CD4-positive, alpha-beta T cell (primary cell): Measurements from ENCODE around the gene ZNF22. TPM values are rescaled to one million over a fixed set of nuclear protein-coding genes. Genes with fewer than 3 reads are reported as not detected.

ENCODE experiments used
- ATAC-seq: fragments of 200-7000 bp; cut with Tn5 transposase; one replicate; pipeline ENCODE4 v1.10.0; 2022; ENCODE audit warnings: mild to moderate bottlenecking; ENCODE audit not compliant: poor library complexity
- CTCF ChIA-PET: fragments of 350-600 bp; sonication (Branson Sonifier 250); formaldehyde crosslinking; loops from one replicate; lab custom pipeline; 2021; ENCODE audit warnings: antibody characterized with exemption, inconsistent platforms; lab: Charles Lee
- POLR2A ChIA-PET: fragments of 350-600 bp; sonication (Branson Sonifier 250); formaldehyde crosslinking; loops from one replicate; lab custom pipeline; 2021; ENCODE audit warnings: antibody characterized with exemption, inconsistent platforms; lab: Charles Lee
- DNase-seq, 14 experiments: peaks; one replicate each; pipeline ENCODE4 v3.0.0-alpha.2; 2013 to 2020; ENCODE audit warnings: mixed read lengths in 2 of 14
- H3K27ac ChIP-seq, 2 donors: one replicate each; pipeline versions ENCODE4 v1.5.1 to v1.7.0; 2013; ENCODE audit warnings: low read length in 2 of 2, low read depth in 1 of 2, mild to moderate bottlenecking in 1 of 2
- H3K27me3 ChIP-seq, 2 experiments: 1 replicate in 1 of 2; 2 replicates in 1 of 2; pipeline versions ENCODE4 v1.6.1 to v1.7.0; 2013; ENCODE audit warnings: low read length in 2 of 2, control low read depth in 1 of 2, mild to moderate bottlenecking in 1 of 2, moderate library complexity in 1 of 2; ENCODE audit not compliant: insufficient read depth in 2 of 2, control insufficient read depth in 1 of 2
- H3K36me3 ChIP-seq: one replicate; pipeline ENCODE4 v1.6.1; 2013; ENCODE audit warnings: low read length, control low read depth; ENCODE audit not compliant: insufficient read depth
- H3K4me1 ChIP-seq: one replicate; pipeline ENCODE4 v1.6.1; 2013; ENCODE audit warnings: low read length, control low read depth; ENCODE audit not compliant: insufficient read depth
- H3K4me3 ChIP-seq: one replicate; pipeline ENCODE4 v1.5.1; 2013; ENCODE audit warnings: mild to moderate bottlenecking, low read length, moderate library complexity
- H3K9me3 ChIP-seq, 2 experiments: 1 replicate in 1 of 2; 2 replicates in 1 of 2; pipeline versions ENCODE4 v1.6.1 to v1.7.0; 2013; ENCODE audit warnings: low read length in 2 of 2, mild to moderate bottlenecking in 2 of 2, control low read depth in 1 of 2, moderate library complexity in 1 of 2; ENCODE audit not compliant: control insufficient read depth in 1 of 2, insufficient read depth in 1 of 2
- H3K27ac Mint-ChIP-seq: one replicate; pipeline ENCODE4 v1.8.0; 2020; ENCODE audit warnings: mixed read lengths
- H3K27me3 Mint-ChIP-seq: one replicate; pipeline ENCODE4 v1.8.0; 2021; ENCODE audit warnings: mixed read lengths
- H3K36me3 Mint-ChIP-seq: one replicate; pipeline ENCODE4 v1.8.0; 2021; ENCODE audit warnings: low read depth, mixed read lengths
- H3K4me1 Mint-ChIP-seq: one replicate; pipeline ENCODE4 v1.8.0; 2021; ENCODE audit warnings: low read depth, mixed read lengths
- H3K4me3 Mint-ChIP-seq: one replicate; pipeline ENCODE4 v1.8.0; 2020; ENCODE audit warnings: mild to moderate bottlenecking, mixed read lengths
- H3K9me3 Mint-ChIP-seq: one replicate; pipeline ENCODE4 v1.8.0; 2020; ENCODE audit warnings: mixed read lengths
- CTCF ChIP-seq: fragments of 200-600 bp; IDR thresholded peaks from one replicate; pipeline ENCODE4 v1.8.0; 2022; ENCODE audit warnings: antibody characterized with exemption, mild to moderate bottlenecking
- intact Hi-C, 2 experiments: fragments of 100-400 bp; cut with DNase I in 1 of 2; cut with micrococcal nuclease in 1 of 2; formaldehyde crosslinking; loops; one replicate each; pipeline versions ENCODE4 v1.15.1 to v1.9.0; 2023 to 2025; cut with DNase I, micrococcal nuclease
- total RNA-seq, 174 experiments: library from RNA in 2 of 174; stranded (reverse) in 2 of 174; gene quantifications; one replicate each; pipeline ENCODE4 v1.2.3 and lab custom pipeline; 2021 to 2026

ZNF22 gene
- total RNA-seq, 2 experiments from 2014 or later: 14.1 to 15.3 TPM

DNA sequence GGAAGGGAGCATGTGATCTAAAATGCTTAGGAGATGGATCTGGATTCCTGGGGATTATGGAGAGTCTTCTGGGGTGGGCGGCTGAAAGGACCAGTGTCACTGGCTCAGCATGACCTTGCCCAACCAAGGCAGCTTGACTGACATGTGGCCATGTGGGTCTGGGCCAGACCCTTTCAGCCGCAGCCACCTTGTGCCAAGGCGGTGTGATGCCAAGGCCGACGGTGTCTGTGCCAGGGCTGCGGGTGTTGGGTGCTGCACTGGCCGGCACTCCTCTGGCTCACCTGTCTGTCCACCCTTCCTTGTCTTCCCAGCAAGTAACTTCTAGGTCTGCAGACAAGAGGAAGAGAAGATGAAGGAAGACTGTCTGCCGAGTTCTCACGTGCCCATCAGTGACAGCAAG lies 30.9 kb upstream of the ZNF22 start:
- no peak overlapping the region for H3K27ac ChIP-seq
- H3K9me3 Mint-ChIP-seq: no peaks in the 10 kb centered on the region
- intact Hi-C loops: loop anchor here (5.0 kb wide), 2 partner anchors 93 to 108 kb away; no protein-coding TSS in a partner anchor
- no peaks in the 10 kb centered on the region for H3K27me3 ChIP-seq
- no peaks in the 10 kb centered on the region for H3K9me3 ChIP-seq
- no peaks in the 10 kb centered on the region for H3K36me3 Mint-ChIP-seq
- H3K27me3 Mint-ChIP-seq: no peaks in the 10 kb centered on the region
- ATAC-seq: no peak
- no peak overlapping the region for H3K27ac Mint-ChIP-seq
- CTCF ChIA-PET: no interaction called here
- no peak overlapping the region for H3K4me3 Mint-ChIP-seq
- no peak for TF ChIP-seq CTCF
- peaks cover 47% of the 10 kb centered on the region for H3K4me1 ChIP-seq
- peaks cover 27% of the 10 kb centered on the region for H3K4me1 Mint-ChIP-seq
- no peak overlapping the region for H3K4me3 ChIP-seq
- no peaks in the 10 kb centered on the region for H3K36me3 ChIP-seq
- no peak for DNase-seq
- POLR2A ChIA-PET: interaction anchor here (1.2 kb wide), 1 partner anchor 37 kb away, joined by 4 read pairs; no protein-coding TSS in a partner anchor

DNA sequence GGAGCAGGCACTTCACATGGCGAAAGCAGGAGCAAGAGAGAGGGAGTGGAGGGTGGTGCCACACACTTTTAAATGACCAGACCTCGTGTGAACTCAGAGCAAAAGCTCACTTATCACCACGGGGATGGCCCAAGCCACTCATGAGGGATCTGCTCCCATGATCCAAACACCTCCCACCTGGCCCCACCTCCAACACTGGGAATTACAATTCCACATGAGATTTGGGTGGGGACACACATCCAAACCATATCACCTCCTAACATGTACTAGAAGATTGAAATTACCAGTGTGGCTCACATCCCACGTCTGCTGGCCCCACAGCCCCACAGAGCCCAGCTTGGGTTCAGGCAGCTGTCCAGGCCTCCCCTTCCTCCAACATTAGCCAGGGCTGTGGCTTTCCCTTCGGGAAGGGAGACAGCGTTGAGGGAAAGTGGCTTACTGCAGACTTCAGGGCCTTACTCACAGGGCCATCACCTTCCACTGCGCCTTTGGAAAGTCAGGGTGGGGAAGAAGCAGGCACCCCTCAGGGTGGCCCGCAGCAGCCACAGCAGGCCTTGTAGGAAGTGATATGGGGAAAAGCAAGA lies 29.8 kb upstream of the ZNF22 start:
- intact Hi-C loops: loop anchor here (5.0 kb wide), 2 partner anchors 94 to 109 kb away; no protein-coding TSS in a partner anchor
- Histone ChIP-seq H3K36me3 (no peaks in the 10 kb centered on the region), H3K27ac (no peak overlapping the region), H3K4me1 (peaks cover 51% of the 10 kb centered on the region), H3K4me3 (no peak overlapping the region), H3K27me3 (no peaks in the 10 kb centered on the region), H3K9me3 (no peaks in the 10 kb centered on the region)
- TF ChIP-seq CTCF: no peak
- Mint-ChIP-seq H3K27ac (no peak overlapping the region), H3K27me3 (no peaks in the 10 kb centered on the region), H3K4me1 (peaks cover 26% of the 10 kb centered on the region), H3K9me3 (no peaks in the 10 kb centered on the region), H3K4me3 (no peak overlapping the region), H3K36me3 (no peaks in the 10 kb centered on the region)
- no peak for DNase-seq
- ChIA-PET POLR2A (no interaction called here), CTCF (no interaction called here)
- ATAC-seq: no peak

DNA sequence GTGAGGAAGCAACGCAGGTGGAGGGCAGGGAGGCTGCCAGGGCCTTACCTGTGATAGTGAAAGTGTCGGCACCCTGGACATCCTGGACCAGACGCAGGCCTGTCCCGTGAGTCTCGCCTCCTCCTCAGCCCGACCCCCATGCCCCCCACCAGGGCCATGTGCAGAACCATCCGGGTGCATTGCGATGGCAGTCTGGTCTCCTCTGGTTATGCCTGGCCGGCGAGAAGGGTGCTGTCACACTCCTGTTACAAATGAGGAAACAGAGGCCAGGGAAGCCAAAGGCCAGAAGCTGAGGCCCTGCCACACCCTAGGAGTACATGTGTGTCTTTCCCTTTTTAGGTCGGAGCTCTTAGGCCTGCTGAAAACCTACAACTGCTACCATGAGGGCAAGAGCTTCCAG lies 29.3 kb upstream of the ZNF22 start:
- H3K4me1 ChIP-seq: peaks cover 51% of the 10 kb centered on the region
- no peaks in the 10 kb centered on the region for H3K27me3 Mint-ChIP-seq

More for the DNA sequence above, 29.3 kb upstream of the ZNF22 start:
- no peak overlapping the region for H3K27ac Mint-ChIP-seq
- DNase-seq (no peak), ATAC-seq (no peak)
- no peaks in the 10 kb centered on the region for H3K36me3 Mint-ChIP-seq
- POLR2A ChIA-PET: no interaction called here
- no peaks in the 10 kb centered on the region for H3K9me3 ChIP-seq
- H3K4me3 ChIP-seq: no peak overlapping the region
- TF ChIP-seq CTCF: no peak
- H3K4me1 Mint-ChIP-seq: peaks cover 23% of the 10 kb centered on the region
- H3K27ac ChIP-seq: no peak overlapping the region
- H3K27me3 ChIP-seq: no peaks in the 10 kb centered on the region
- H3K9me3 Mint-ChIP-seq: no peaks in the 10 kb centered on the region
- no peaks in the 10 kb centered on the region for H3K36me3 ChIP-seq
- intact Hi-C loops: loop anchor here (5.0 kb wide), 2 partner anchors 94 to 109 kb away; no protein-coding TSS in a partner anchor
- CTCF ChIA-PET: no interaction called here
- H3K4me3 Mint-ChIP-seq: no peak overlapping the region
